Right lobe of liver (tissue), 6 donors: Measurements from ENCODE around the gene SYNJ2BP. TPM values are rescaled to one million over a fixed set of nuclear protein-coding genes. Genes with fewer than 3 reads are reported as not detected.
"Not testable (repeated sequence)": the region's sequence is repeated elsewhere in the genome, so short reads cannot be mapped to it uniquely, and the experiment has no call there.

Source experiments
- ATAC-seq, 4 donors: fragments of 200-7000 bp; cut with Tn5 transposase; one replicate each; pipeline ENCODE4 v1.9.1; 2020; ENCODE audit warnings: mild to moderate bottlenecking in 4 of 4, moderate library complexity in 4 of 4
- DNase-seq, 3 donors: peaks; one replicate each; pipeline ENCODE4 v3.0.0-alpha.2; 2020
- H3K27ac ChIP-seq, 3 donors: fragments of 200-600 bp; one replicate each; pipeline ENCODE4 v1.8.0; 2022
- H3K27me3 ChIP-seq, 2 donors: fragments of 200-600 bp; one replicate each; pipeline ENCODE4 v1.8.0; 2022
- H3K36me3 ChIP-seq, 4 donors: fragments of 200-600 bp; sonication (generic) in 1 of 4; one replicate each; pipeline versions ENCODE4 v1.5.1 to v1.8.0; 2017 to 2022; ENCODE audit warnings: control low read depth in 1 of 4
- H3K4me1 ChIP-seq, 4 donors: fragments of 200-600 bp; sonication (generic) in 1 of 4; one replicate each; pipeline versions ENCODE4 v1.5.1 to v1.8.0; 2017 to 2022; ENCODE audit warnings: control low read depth in 1 of 4
- H3K4me3 ChIP-seq, 3 donors: fragments of 200-600 bp; one replicate each; pipeline ENCODE4 v1.8.0; 2022
- H3K9me3 ChIP-seq, 4 donors: fragments of 200-600 bp; sonication (generic) in 1 of 4; one replicate each; pipeline versions ENCODE4 v1.5.1 to v1.8.0; 2017 to 2022; ENCODE audit warnings: control low read depth in 1 of 4
- POLR2A ChIP-seq: fragments of 450-650 bp; IDR thresholded peaks from one replicate; pipeline ENCODE4 v1.6.1; 2017; ENCODE audit warnings: antibody characterized with exemption, mild to moderate bottlenecking
- WGBS: methylation state at CpG from one replicate; pipeline ENCODE4 v1.1.6; 2018; ENCODE audit warnings: low coverage, low lambda C conversion rate; ENCODE audit not compliant: insufficient coverage; ENCODE audit errors: missing lambda C conversion rate; 5-methylcytosine and 5-hydroxymethylcytosine counted together
- intact Hi-C, 2 donors: fragments of 100-400 bp; cut with DNase I; formaldehyde crosslinking; loops; one replicate each; pipeline versions ENCODE4 v1.11.2 to v1.14.1; 2022
- total RNA-seq, 6 experiments: library from RNA; depleted of rRNA in 2 of 6; stranded (reverse); fragments of >200 nt in 2 of 6; fragmentation: NEBNext Ultra II Directional in 3 of 6; extraction: Animal tissue kit (Norgen Biotek cat#: 25700) in 3 of 6; gene quantifications; one replicate each; pipeline versions ENCODE4 v1.1.0 to v1.2.4, GENCODE V29; 2016 to 2023
- TF ChIP-seq, protein P1 (sequence below), 4 donors: fragments of 200-600 bp in 3 of 4; fragments of 450-650 bp in 1 of 4; IDR thresholded peaks; one replicate each; pipeline versions ENCODE4 v1.5.1 to v1.8.0; 2016 to 2022; ENCODE audit warnings: antibody characterized with exemption in 4 of 4, mild to moderate bottlenecking in 2 of 4
- donor health status: DM: no; HTN: yes; CAD: no.
- donor health status: DM: no; HTN: no; CAD: no.
- donor health status: DM: no; HTN: no; CAD: no.
- donor health status: DM: no; HTN: yes; CAD: no.
- donor health status: DM: no; HTN: yes; CAD: no.

The SYNJ2BP gene
- total RNA-seq, 6 experiments from 2014 or later: 15.9 to 26.9 (median 21.1) TPM

DNA sequence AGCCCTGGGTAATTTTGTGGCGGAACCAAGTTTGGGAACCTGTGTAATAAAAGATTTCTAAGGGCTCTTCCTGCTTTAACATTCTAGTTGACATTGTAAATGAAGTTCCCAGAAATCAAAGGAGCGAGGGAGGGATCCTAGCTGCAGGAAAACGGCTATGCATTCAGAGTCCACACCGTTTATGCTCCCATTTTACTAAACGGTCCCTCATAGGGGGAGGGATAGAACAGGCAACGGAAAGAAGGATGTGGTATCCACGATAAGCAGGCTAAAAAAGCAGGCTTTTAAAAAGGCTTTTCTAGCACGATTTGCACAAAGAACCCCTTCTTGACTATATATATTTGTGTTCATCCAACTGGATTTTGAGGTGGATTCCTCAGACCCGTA lies 559 bp downstream of the SYNJ2BP start:
- H3K4me3 ChIP-seq: peak overlapping the region; percentile 53 to 73 (median 63)
- no peaks in the 10 kb centered on the region for H3K9me3 ChIP-seq
- no peaks in the 10 kb centered on the region for H3K27me3 ChIP-seq
- H3K27ac ChIP-seq: peak overlapping the region; percentile 58 to 77 (median 63)
- no peak for DNase-seq
- peaks cover 0 to 7% (median 2%) of the 10 kb centered on the region in 4 donors for H3K4me1 ChIP-seq
- intact Hi-C loops: no loop called here
- TF ChIP-seq POLR2A: no peak
- TF ChIP-seq, protein P1, sequence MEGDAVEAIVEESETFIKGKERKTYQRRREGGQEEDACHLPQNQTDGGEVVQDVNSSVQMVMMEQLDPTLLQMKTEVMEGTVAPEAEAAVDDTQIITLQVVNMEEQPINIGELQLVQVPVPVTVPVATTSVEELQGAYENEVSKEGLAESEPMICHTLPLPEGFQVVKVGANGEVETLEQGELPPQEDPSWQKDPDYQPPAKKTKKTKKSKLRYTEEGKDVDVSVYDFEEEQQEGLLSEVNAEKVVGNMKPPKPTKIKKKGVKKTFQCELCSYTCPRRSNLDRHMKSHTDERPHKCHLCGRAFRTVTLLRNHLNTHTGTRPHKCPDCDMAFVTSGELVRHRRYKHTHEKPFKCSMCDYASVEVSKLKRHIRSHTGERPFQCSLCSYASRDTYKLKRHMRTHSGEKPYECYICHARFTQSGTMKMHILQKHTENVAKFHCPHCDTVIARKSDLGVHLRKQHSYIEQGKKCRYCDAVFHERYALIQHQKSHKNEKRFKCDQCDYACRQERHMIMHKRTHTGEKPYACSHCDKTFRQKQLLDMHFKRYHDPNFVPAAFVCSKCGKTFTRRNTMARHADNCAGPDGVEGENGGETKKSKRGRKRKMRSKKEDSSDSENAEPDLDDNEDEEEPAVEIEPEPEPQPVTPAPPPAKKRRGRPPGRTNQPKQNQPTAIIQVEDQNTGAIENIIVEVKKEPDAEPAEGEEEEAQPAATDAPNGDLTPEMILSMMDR (IDR thresholded peaks at IDR 0.05): no peak
- peak; percentile 44 to 63 (median 50) for ATAC-seq
- WGBS: 1% methylated on average over 9 of the region's 9 CpGs
- no peaks in the 10 kb centered on the region for H3K36me3 ChIP-seq

DNA sequence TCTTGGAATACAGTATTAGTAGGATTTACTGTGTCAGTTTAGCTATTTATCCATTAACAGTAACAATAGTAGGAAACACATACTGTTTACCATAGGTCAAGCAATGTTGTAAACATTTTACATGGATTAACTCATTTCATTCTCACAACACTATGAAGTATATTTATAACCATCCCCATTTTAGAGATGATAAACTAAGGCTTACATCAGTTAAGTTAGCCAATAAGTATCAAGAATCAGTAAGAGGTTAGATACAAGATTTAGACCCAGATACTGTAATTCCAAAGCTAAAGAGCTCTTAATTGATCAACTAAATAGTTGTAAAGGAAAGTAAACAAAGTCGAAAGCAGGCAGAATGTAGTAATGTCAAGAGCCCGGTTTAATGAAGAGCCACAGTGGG lies 1.1 kb downstream of the SYNJ2BP start:
- intact Hi-C loops: no loop called here
- H3K4me1 ChIP-seq: peaks cover 0 to 7% (median 2%) of the 10 kb centered on the region in 4 donors
- TF ChIP-seq, protein P1 (IDR thresholded peaks at IDR 0.05): no peak
- no peak for TF ChIP-seq POLR2A
- no peaks in the 10 kb centered on the region for H3K36me3 ChIP-seq
- peak overlapping the region in 1 of 3 donors; percentile 77 for H3K27ac ChIP-seq
- ATAC-seq (peak in 2 of 4 donors; percentile 29 to 52), DNase-seq (no peak)
- WGBS: 6% methylated on average over 2 of the region's 2 CpGs
- no peaks in the 10 kb centered on the region for H3K27me3 ChIP-seq
- no peaks in the 10 kb centered on the region for H3K9me3 ChIP-seq
- peak overlapping the region; percentile 53 to 73 (median 63) for H3K4me3 ChIP-seq

DNA sequence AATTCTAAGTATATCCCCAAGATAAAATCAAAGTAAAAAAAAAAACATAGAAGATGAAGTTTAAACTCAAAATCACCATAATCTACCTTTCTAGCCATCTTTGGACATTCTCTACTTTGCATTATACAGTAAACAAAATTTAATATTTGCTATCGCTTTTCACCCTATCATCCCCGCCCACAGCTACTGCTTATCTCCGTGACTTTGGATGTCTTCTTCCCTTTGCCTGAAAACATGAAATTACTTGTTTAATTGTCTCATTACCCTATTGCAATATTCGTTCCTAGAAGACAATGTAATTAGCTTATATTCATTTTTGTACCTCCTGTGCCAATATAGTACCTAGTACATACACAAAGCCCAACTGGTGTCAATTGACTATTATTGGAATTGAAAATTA lies 9.3 kb downstream of the SYNJ2BP start:
- no peak for DNase-seq
- WGBS: 94% methylated on average over 4 of the region's 4 CpGs
- Histone ChIP-seq H3K4me1 (no peaks in the 10 kb centered on the region), H3K27ac (no peak overlapping the region), H3K4me3 (no peak overlapping the region), H3K27me3 (no peaks in the 10 kb centered on the region), H3K9me3 (no peaks in the 10 kb centered on the region), H3K36me3 (no peaks in the 10 kb centered on the region)
- ATAC-seq: no peak
- intact Hi-C loops: no loop called here
- TF ChIP-seq, protein P1 (IDR thresholded peaks at IDR 0.05): no peak
- no peak for TF ChIP-seq POLR2A

DNA sequence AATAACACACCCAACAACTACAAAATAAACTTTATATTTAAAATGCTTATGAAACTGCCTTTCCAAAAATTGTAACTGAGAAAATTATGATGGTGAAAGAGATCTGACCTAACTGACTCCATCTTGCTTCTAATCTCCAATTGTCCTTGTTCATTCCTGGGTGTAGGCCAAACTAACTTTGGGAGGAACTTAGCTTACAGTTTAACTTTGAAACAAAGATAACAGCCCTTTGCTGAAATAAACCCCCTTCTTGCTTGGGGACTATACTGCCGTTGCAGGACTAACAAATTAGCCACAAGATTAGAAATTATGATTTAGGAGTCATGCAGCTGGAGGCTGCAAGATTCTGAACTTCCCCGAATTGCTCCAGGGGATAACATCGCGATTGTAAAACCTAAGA lies 10.7 kb downstream of the SYNJ2BP start:
- H3K36me3 ChIP-seq, H3K4me1 ChIP-seq, H3K27ac ChIP-seq, intact Hi-C loops, DNase-seq, H3K9me3 ChIP-seq, H3K4me3 ChIP-seq, ATAC-seq, H3K27me3 ChIP-seq: not testable (repeated sequence)
- WGBS: 93% methylated on average over 2 of the region's 4 CpGs

DNA sequence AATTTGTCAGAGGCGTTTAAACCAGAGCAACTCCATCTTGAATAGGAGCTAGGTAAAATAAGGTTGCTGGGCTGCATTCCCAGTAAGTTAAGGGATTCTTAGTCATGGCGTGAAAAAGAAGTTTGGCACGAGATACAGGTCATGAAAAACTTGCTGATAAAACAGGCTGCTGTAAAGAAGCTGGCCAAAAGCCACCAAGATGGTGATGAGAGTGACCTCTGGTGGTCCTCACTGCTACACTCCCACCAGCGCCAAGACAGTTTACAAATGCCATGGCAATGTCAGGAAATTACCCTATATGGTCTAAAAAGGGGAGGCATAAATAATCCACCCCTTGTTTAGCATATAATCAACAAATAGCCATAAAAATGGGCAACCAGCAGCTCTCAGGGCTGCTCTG lies 13.6 kb downstream of the SYNJ2BP start:
- DNase-seq, intact Hi-C loops, H3K27ac ChIP-seq, H3K9me3 ChIP-seq, ATAC-seq, H3K4me1 ChIP-seq, H3K27me3 ChIP-seq, H3K4me3 ChIP-seq, H3K36me3 ChIP-seq: not testable (repeated sequence)
- WGBS: 81% methylated on average over 4 of the region's 4 CpGs

DNA sequence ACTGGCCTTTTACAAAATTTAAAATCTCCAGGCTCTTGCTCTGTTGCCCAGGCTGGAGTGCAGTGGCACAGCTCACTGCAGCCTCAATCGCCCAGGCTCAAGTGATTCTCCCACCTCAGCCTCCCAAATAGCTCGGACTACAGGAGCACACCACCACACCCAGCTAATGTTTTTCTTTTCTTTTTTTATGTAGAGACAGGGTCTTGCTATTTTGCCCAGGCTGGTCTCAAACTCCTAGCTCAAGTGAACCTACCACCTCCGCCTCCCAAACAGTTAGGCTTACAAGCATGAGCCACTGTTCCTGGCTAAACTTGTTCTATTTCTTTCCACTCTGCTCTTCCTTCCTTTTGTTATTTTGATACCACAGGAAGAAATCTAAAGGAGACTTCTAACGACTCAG lies 15.2 kb downstream of the SYNJ2BP start:
- no peaks in the 10 kb centered on the region for H3K9me3 ChIP-seq
- peaks cover 0 to 4% (median 0%) of the 10 kb centered on the region in 4 donors for H3K36me3 ChIP-seq
- ATAC-seq (no peak), DNase-seq (no peak)
- no peaks in the 10 kb centered on the region for H3K4me1 ChIP-seq
- intact Hi-C loops: no loop called here
- no peaks in the 10 kb centered on the region for H3K27me3 ChIP-seq
- H3K4me3 ChIP-seq: no peak overlapping the region
- 87% methylated on average over 4 of the region's 4 CpGs for WGBS
- no peak overlapping the region for H3K27ac ChIP-seq
- TF ChIP-seq, protein P1 (IDR thresholded peaks at IDR 0.05): no peak
- no peak for TF ChIP-seq POLR2A
